SU-DHL-6 (cell line): Measurements from ENCODE around the gene WDR82.

Experiments
- H2AFZ ChIP-seq: fragments of 200-600 bp; sonication (generic); 2 replicates; pipeline ENCODE4 v1.6.1; 2014; ENCODE audit warnings: low read depth, mild to moderate bottlenecking, moderate library complexity, mixed read lengths, antibody characterized with exemption, low read length; ENCODE audit not compliant: severe bottlenecking
- H3F3A ChIP-seq: fragments of 200-600 bp; shearing (Covaris generic); 2 replicates; pipeline ENCODE4 v1.6.0; 2016; ENCODE audit warnings: antibody characterized with exemption, mild to moderate bottlenecking; ENCODE audit not compliant: insufficient read depth
- H3K27ac ChIP-seq: fragments of 200-600 bp; sonication (generic); 2 replicates; pipeline ENCODE4 v1.5.1; 2016; ENCODE audit warnings: low read depth, mild to moderate bottlenecking, low read length, moderate library complexity, mixed read lengths
- H3K27me3 ChIP-seq: fragments of 200-600 bp; sonication (generic), shearing (Covaris generic); 2 replicates; pipeline ENCODE4 v1.6.0; 2014; ENCODE audit warnings: mild to moderate bottlenecking, low read length
- H3K36me3 ChIP-seq: fragments of 200-600 bp; sonication (generic); 2 replicates; pipeline ENCODE4 v1.6.1; 2014; ENCODE audit warnings: mild to moderate bottlenecking, low read length, mixed read lengths
- H3K4me2 ChIP-seq: fragments of 300-600, 200-600 bp; shearing (Covaris generic), sonication (generic); 2 replicates; pipeline ENCODE4 v1.6.0; 2014; ENCODE audit warnings: low read length, low read depth, mild to moderate bottlenecking; ENCODE audit not compliant: poor library complexity, severe bottlenecking
- H3K4me3 ChIP-seq: fragments of 200-600 bp; sonication (generic); 2 replicates; pipeline ENCODE4 v1.5.1; 2014; ENCODE audit warnings: antibody characterized with exemption, low read length, mild to moderate bottlenecking, mixed read lengths; ENCODE audit not compliant: insufficient read depth, poor library complexity, severe bottlenecking
- H3K79me2 ChIP-seq: fragments of 200-600 bp; sonication (generic); 2 replicates; pipeline ENCODE4 v1.6.1; 2014; ENCODE audit warnings: mild to moderate bottlenecking, low read length, moderate library complexity; ENCODE audit not compliant: insufficient read depth
- H3K9ac ChIP-seq: fragments of 200-600 bp; sonication (generic); 2 replicates; pipeline ENCODE4 v1.7.0; 2014; ENCODE audit warnings: mild to moderate bottlenecking, low read length
- H3K9me2 ChIP-seq: fragments of 200-600 bp; sonication (generic); replicated peaks from 2 replicates; pipeline ENCODE4 v1.6.1; 2014; ENCODE audit warnings: low read length; ENCODE audit not compliant: insufficient read depth
- H3K9me3 ChIP-seq: fragments of 200-600 bp; sonication (generic); 2 replicates; pipeline ENCODE4 v1.6.1; 2014; ENCODE audit warnings: low read length, mixed read lengths; ENCODE audit not compliant: insufficient read depth
- H4K20me1 ChIP-seq: fragments of 200-600 bp; sonication (generic); 2 replicates; pipeline ENCODE4 v1.6.1; 2014; ENCODE audit warnings: low read depth, mild to moderate bottlenecking, antibody characterized with exemption, low read length, moderate library complexity, mixed read lengths
- EZH2phosphoT487 ChIP-seq: fragments of 200-600 bp; sonication (generic), shearing (Covaris generic); conservative IDR thresholded peaks from 2 replicates; pipeline ENCODE4 v1.6.1; 2018; ENCODE audit warnings: mild to moderate bottlenecking, antibody characterized with exemption, low read length, moderate library complexity, mixed read lengths
- TF ChIP-seq, protein P1 (sequence below): fragments of 200-600 bp; sonication (generic); IDR thresholded peaks from one replicate; pipeline ENCODE4 v1.5.1; 2017; ENCODE audit warnings: antibody characterized with exemption, mild to moderate bottlenecking, low read length, moderate library complexity; ENCODE audit not compliant: insufficient read depth, poor library complexity, severe bottlenecking

The WDR82 gene

DNA sequence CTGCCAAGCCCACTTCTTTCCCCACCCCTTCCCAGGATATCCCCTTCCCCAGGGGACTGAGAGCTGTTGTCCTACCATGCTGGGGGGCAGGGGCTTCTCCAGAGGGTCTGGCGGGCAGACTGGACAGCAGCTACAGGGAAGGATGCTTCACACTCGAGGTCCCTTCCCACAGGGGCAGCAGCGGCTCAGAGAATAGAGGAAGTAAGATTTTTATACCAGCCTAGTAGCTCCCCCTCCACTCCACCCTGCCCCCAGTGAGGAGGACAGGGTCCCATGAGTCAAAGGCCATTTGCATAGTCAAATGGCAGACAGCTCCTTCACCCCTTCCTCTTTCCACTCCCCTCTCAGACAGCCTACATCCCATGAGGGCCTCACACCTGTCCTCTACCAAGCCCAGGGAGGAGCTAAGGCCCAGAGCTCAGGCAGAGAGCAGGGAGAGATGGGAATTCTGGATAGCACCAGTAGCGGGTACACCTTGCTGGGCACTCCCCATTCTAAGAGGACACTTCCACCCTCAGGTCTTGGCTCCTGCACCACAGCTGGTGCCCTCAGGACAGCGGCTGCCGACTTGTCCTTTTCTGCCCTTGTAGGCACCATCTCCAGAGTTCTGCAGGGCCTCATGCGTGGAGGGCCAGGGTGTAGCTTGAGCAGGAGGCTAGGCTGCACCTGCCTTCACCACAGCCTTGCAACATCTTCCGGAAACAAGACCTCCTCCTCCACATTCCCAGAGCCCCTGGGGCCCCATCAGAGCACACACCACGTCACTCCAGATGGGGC, 52.8 kb downstream of the WDR82 start, which contains the start of gene TLR9:
Gene TLR9, minus strand, starts transcription at position 194 of the 777 bp plus-strand sequence. Its CDS starts 116 bp downstream, at position 78.
- H3K9ac ChIP-seq: peak within 1 kb of the TSS; percentile 79
- no peaks in the 10 kb centered on the region for H3K9me2 ChIP-seq
- no peaks in the 10 kb centered on the region for H3K27me3 ChIP-seq
- H3K36me3 ChIP-seq: no peaks in the 10 kb centered on the region
- H3F3A ChIP-seq: peaks cover 12% of the 10 kb centered on the region
- peaks cover 28% of the 10 kb centered on the region for H3K79me2 ChIP-seq
- no peak within 1 kb of the TSS for H2AFZ ChIP-seq
- H3K27ac ChIP-seq: peak within 1 kb of the TSS; percentile 89
- no peaks in the 10 kb centered on the region for H3K9me3 ChIP-seq
- peak within 1 kb of the TSS; percentile 83 for H3K4me2 ChIP-seq
- H3K4me3 ChIP-seq: peak within 1 kb of the TSS; percentile 73
- TF ChIP-seq, protein P1, sequence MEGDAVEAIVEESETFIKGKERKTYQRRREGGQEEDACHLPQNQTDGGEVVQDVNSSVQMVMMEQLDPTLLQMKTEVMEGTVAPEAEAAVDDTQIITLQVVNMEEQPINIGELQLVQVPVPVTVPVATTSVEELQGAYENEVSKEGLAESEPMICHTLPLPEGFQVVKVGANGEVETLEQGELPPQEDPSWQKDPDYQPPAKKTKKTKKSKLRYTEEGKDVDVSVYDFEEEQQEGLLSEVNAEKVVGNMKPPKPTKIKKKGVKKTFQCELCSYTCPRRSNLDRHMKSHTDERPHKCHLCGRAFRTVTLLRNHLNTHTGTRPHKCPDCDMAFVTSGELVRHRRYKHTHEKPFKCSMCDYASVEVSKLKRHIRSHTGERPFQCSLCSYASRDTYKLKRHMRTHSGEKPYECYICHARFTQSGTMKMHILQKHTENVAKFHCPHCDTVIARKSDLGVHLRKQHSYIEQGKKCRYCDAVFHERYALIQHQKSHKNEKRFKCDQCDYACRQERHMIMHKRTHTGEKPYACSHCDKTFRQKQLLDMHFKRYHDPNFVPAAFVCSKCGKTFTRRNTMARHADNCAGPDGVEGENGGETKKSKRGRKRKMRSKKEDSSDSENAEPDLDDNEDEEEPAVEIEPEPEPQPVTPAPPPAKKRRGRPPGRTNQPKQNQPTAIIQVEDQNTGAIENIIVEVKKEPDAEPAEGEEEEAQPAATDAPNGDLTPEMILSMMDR: no peak
- no peak for TF ChIP-seq EZH2phosphoT487
- no peaks in the 10 kb centered on the region for H4K20me1 ChIP-seq

DNA sequence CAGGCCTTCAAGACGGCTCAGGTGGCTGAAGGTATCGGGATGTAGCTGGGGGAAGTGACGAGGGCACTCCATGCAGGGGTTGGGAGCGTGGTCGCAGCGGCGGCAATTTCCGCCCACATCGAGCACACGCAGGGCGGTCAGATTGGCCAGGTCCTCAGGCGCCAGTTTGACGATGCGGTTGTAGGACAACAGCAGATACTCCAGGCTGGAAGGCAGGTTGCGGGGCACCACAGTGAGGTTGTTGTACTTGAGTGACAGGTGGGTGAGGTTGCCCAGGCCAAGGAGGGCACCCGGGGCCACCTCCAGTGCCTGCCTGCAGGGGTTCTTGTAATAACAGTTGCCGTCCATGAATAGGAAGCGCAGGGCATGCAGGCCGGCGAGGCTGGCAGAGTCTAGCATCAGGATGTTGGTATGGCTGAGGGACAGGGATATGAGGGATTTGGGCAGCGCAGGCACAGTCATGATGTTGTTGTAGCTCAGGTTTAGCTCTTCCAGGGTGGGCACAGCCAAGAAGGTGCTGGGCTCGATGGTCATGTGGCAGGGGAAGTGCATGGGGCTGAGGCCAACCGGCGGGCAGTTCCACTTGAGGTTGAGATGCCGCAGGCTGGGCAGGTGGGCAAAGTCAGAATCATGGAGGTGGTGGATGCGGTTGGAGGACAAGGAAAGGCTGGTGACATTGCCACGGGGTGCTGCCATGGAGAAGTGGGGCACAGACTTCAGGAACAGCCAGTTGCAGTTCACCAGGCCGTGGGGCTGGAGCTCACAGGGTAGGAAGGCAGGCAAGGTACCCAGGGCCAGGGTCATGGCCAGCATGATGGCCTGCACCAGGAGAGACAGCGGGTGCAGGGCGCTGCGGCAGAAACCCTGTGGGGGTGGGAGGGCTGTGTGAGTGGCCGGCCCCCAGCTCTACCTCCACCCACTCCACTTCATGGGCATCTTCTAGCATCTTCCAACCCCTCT, 54.7 kb downstream of the WDR82 start:
- Histone ChIP-seq H3K9me3 (no peaks in the 10 kb centered on the region), H3K9ac (peak overlapping the region; percentile 79), H4K20me1 (no peaks in the 10 kb centered on the region), H3K36me3 (no peaks in the 10 kb centered on the region), H3K27ac (peak overlapping the region; percentile 89; the same call in 1 of the 2 replicates), H3K79me2 (peaks cover 28% of the 10 kb centered on the region), H2AFZ (no peak overlapping the region), H3K27me3 (no peaks in the 10 kb centered on the region), H3K9me2 (no peaks in the 10 kb centered on the region), H3F3A (peaks cover 12% of the 10 kb centered on the region), H3K4me2 (peak overlapping the region; percentile 83), H3K4me3 (peak overlapping the region; percentile 73)
- no peak for TF ChIP-seq EZH2phosphoT487
- TF ChIP-seq, protein P1: no peak

DNA sequence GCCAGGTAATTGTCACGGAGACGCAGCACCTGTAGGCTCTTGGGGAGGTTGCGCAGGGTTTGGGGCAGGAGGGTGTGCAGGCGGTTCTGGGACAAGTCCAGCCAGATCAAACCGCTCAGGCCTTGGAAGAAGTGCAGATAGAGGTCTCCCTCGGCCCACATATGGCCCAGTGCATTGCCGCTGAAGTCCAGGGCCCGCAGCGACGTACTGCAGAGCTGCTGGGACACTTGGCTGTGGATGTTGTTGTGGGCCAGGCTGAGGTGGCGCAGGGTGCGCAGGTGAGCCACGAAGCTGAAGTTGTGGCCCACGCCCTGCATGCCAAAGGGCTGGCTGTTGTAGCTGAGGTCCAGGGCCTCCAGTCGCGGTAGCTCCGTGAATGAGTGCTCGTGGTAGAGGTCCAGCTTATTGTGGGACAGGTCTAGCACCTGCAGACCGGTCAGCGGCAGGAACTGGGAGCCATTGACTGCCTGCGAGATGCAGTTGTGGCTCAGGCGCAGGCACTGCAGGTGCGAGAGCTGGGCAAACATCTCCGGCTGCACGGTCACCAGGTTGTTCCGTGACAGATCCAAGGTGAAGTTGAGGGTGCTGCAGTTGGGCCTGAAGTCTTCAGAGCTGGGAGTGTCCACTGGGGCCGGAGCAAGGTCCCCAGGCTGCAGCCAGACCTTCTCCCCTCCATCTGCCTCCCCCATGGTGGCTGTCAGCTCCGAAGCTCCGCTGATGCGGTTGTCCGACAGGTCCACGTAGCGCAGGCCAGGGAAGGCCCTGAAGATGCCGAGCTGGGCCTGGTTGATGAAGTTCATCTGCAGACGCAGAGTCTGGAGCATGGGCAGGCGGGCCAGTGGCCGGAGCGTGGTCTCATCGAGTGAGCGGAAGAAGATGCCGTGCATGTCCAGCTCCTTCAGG, 55.9 kb downstream of the WDR82 start:
- H4K20me1 ChIP-seq: no peaks in the 10 kb centered on the region
- H3K4me3 ChIP-seq: no peak overlapping the region
- H3K9me3 ChIP-seq: no peaks in the 10 kb centered on the region
- no peak overlapping the region for H3K9ac ChIP-seq
- no peaks in the 10 kb centered on the region for H3K36me3 ChIP-seq
- H3K9me2 ChIP-seq: no peaks in the 10 kb centered on the region
- TF ChIP-seq, protein P1: no peak
- no peak for TF ChIP-seq EZH2phosphoT487
- no peak overlapping the region for H2AFZ ChIP-seq
- peaks cover 28% of the 10 kb centered on the region for H3K79me2 ChIP-seq
- H3F3A ChIP-seq: peaks cover 7% of the 10 kb centered on the region
- no peaks in the 10 kb centered on the region for H3K27me3 ChIP-seq
- H3K4me2 ChIP-seq: no peak overlapping the region
- no peak overlapping the region for H3K27ac ChIP-seq
